HG02973 (cell line): ENCODE results near the gene KRTAP10-5.
"Not testable (repeated sequence)": the region's sequence is repeated elsewhere in the genome, so short reads cannot be mapped to it uniquely, and the experiment has no call there.

Experiments used
- ATAC-seq: cut with Tn5 transposase; IDR thresholded peaks from one replicate; pipeline ENCODE4 v1.9.1; 2021; ENCODE audit warnings: moderate library complexity; ENCODE audit not compliant: unreplicated experiment

KRTAP10-5 gene

GRCh38 chr21:44611551-44611950 lies 31.1 kb upstream of the KRTAP10-5 start:
- no peak for ATAC-seq

- not testable (repeated sequence) for ATAC-seq
These were observed 29.9 kb upstream of the KRTAP10-5 start for GRCh38 chr21:44610157-44610843.

- no peak for ATAC-seq
These were observed 28.8 kb upstream of the KRTAP10-5 start for GRCh38 chr21:44609193-44609592.

- no peak for ATAC-seq
These were observed 26.1 kb upstream of the KRTAP10-5 start for GRCh38 chr21:44606495-44606894.

- ATAC-seq: no peak
These were observed 23.5 kb upstream of the KRTAP10-5 start for GRCh38 chr21:44603911-44604310.

- ATAC-seq: no peak
These were observed 22.9 kb upstream of the KRTAP10-5 start for GRCh38 chr21:44603109-44603875.

- no peak for ATAC-seq
These were observed 22.1 kb upstream of the KRTAP10-5 start for GRCh38 chr21:44602463-44602850.

- ATAC-seq: no peak
These were observed 21.4 kb upstream of the KRTAP10-5 start for GRCh38 chr21:44601596-44602462.

- not testable (repeated sequence) for ATAC-seq
These were observed 20.7 kb upstream of the KRTAP10-5 start for GRCh38 chr21:44601091-44601490.

GRCh38 chr21:44600118-44600978 lies 19.9 kb upstream of the KRTAP10-5 start, which contains the start of gene KRTAP10-7:
Gene KRTAP10-7 (plus strand): TSS chr21:44600597. CDS start chr21:44600622, 25 bp downstream.
- ATAC-seq: not testable (repeated sequence)

GRCh38 chr21:44599264-44600029 lies 19.0 kb upstream of the KRTAP10-5 start:
- ATAC-seq: no peak

GRCh38 chr21:44598061-44598460 lies 17.7 kb upstream of the KRTAP10-5 start:
- ATAC-seq: no peak

- ATAC-seq: no peak
These were observed 15.8 kb upstream of the KRTAP10-5 start for GRCh38 chr21:44596068-44596725.

- ATAC-seq: no peak
These were observed 15.1 kb upstream of the KRTAP10-5 start for GRCh38 chr21:44595524-44595923.

GRCh38 chr21:44594406-44594916 lies 14.1 kb upstream of the KRTAP10-5 start:
- no peak for ATAC-seq

GRCh38 chr21:44593598-44594405 lies 13.4 kb upstream of the KRTAP10-5 start:
- ATAC-seq: no peak

- ATAC-seq: no peak
These were observed 12.3 kb upstream of the KRTAP10-5 start, which contains the start of gene KRTAP10-6 for GRCh38 chr21:44592446-44593311. Gene KRTAP10-6 (minus strand): TSS chr21:44592505. CDS start chr21:44592484, 21 bp downstream.
